Activated CD4-positive, alpha-beta T cell treated with anti-CD3 and anti-CD28 coated beads, Interleukin-2, amount 10 ng/mL, durations not matched to agents 7 days and 5 days (primary cell): ENCODE data around the gene E4F1. TPM values are rescaled to one million over a fixed set of nuclear protein-coding genes. Genes with fewer than 3 reads are reported as not detected.
"Not testable (repeated sequence)": the region's sequence is repeated elsewhere in the genome, so short reads cannot be mapped to it uniquely, and the experiment has no call there.

ENCODE experiments used
- CTCF ChIA-PET: fragments of 350-600 bp; sonication (Branson Sonifier 250); formaldehyde crosslinking; loops from one replicate; lab custom pipeline; 2021; ENCODE audit warnings: antibody characterized with exemption; lab: Charles Lee
- POLR2A ChIA-PET: fragments of 350-600 bp; sonication (Branson Sonifier 250); formaldehyde crosslinking; loops from one replicate; lab custom pipeline; 2021; ENCODE audit warnings: antibody characterized with exemption; lab: Charles Lee
- DNase-seq: peaks from one replicate; pipeline ENCODE4 v3.0.0-alpha.2; 2020
- H3K27ac Mint-ChIP-seq: one replicate; pipeline ENCODE4 v1.8.0; 2021; ENCODE audit warnings: mild to moderate bottlenecking, moderate library complexity, mixed read lengths
- H3K27me3 Mint-ChIP-seq: one replicate; pipeline ENCODE4 v1.8.0; 2021; ENCODE audit warnings: mixed read lengths
- H3K36me3 Mint-ChIP-seq: one replicate; pipeline ENCODE4 v1.8.0; 2021; ENCODE audit warnings: low read depth, mixed read lengths
- H3K4me1 Mint-ChIP-seq: one replicate; pipeline ENCODE4 v1.8.0; 2021; ENCODE audit warnings: mixed read lengths
- H3K4me3 Mint-ChIP-seq: one replicate; pipeline ENCODE4 v1.8.0; 2021; ENCODE audit warnings: mild to moderate bottlenecking, moderate library complexity, mixed read lengths
- H3K9me3 Mint-ChIP-seq: one replicate; pipeline ENCODE4 v1.8.0; 2021; ENCODE audit warnings: mixed read lengths
- total RNA-seq, 2 experiments: library from RNA; stranded (reverse); gene quantifications; one replicate each; pipeline ENCODE4 v1.2.3, GENCODE V29; 2021

E4F1 gene
- total RNA-seq, 2 experiments from 2014 or later, result 28.8 to 32.6 TPM

DNA sequence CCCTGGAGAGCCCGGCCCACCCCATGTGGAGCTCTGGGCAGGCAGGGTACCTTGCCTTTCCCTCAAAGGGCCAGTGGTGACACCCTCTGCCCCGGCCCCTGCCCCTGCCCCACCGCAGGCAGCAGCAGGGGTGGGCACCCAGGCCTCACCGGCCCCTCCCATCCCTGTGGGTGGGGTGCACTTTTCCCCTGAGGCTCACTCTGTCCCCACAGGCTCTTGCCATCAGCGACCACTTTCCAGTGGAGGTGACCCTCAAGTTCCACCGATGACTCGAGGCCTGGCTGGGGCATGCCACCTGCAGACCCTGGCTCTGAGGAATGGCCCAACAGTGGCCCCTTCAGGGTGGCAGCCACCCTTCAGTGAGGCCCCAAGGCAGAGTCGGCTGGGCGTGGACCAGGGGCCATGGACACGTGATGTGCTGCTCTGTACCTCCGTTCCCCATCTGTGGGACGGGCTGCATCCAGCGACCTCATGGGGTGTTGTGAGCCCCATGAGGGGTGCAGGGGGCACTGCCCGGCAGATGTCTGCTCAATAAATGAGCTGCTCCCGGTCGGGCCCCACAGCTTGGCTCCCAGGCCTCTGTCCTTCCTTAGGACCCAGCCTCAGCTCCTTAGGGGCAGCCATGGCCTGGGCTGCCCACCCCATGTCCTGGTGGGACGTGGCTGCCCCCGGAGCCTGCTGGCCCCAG is 14.9 kb downstream of the E4F1 start:
- Mint-ChIP-seq H3K4me1 (peaks cover 3% of the 10 kb centered on the region), H3K27me3 (no peaks in the 10 kb centered on the region), H3K4me3 (no peak overlapping the region), H3K27ac (no peak overlapping the region), H3K9me3 (no peaks in the 10 kb centered on the region), H3K36me3 (peaks cover 11% of the 10 kb centered on the region)
- ChIA-PET POLR2A (no interaction called here), CTCF (interaction anchor here (1.2 to 1.3 kb wide), 2 partner anchors 8 to 13 kb away, joined by 3 to 5 read pairs; partner anchors contain the start of gene ECI1)
- no peak for DNase-seq

GRCh38 chr16:2238838-2239675 is 15.7 kb downstream of the E4F1 start:
- no peak for DNase-seq
- Mint-ChIP-seq H3K4me1 (peaks cover 3% of the 10 kb centered on the region), H3K27me3 (no peaks in the 10 kb centered on the region), H3K36me3 (peaks cover 14% of the 10 kb centered on the region), H3K9me3 (no peaks in the 10 kb centered on the region), H3K27ac (no peak overlapping the region), H3K4me3 (no peak overlapping the region)
- ChIA-PET POLR2A (no interaction called here), CTCF (interaction anchor here (1.2 to 1.3 kb wide), 2 partner anchors 9 to 12 kb away, joined by 3 to 5 read pairs; partner anchors contain the start of gene ECI1)

DNA sequence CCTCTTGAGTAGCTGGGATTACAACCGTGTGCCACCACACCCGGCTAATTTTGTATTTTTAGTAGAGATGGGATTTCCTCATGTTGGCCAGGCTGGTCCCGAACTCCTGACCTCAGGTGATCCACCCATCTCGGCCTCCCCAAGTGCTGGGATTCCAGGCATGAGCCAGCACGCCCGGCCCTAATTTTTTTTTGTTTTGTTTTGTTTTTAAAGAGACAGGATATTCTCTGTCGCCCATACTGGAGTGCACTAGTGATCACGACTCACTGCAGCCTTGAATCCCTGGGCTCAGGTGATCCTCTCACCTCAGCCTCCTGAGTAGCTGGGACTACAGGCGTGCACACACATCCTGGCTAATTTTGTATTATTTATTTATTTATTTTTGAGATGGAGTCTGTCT is 16.9 kb downstream of the E4F1 start:
- POLR2A ChIA-PET, H3K27ac Mint-ChIP-seq, H3K4me3 Mint-ChIP-seq, H3K27me3 Mint-ChIP-seq, H3K9me3 Mint-ChIP-seq, DNase-seq, H3K4me1 Mint-ChIP-seq: not testable (repeated sequence)
- H3K36me3 Mint-ChIP-seq, result peaks cover 14% of the 10 kb centered on the region
- CTCF ChIA-PET, result interaction anchor here (0.6 kb wide), 1 partner anchor 947 kb away, joined by 4 read pairs; no protein-coding TSS in a partner anchor

GRCh38 chr16:2242598-2242997 is 19.2 kb downstream of the E4F1 start:
- POLR2A ChIA-PET, result no interaction called here
- Mint-ChIP-seq H3K4me1 (peaks cover 3% of the 10 kb centered on the region), H3K27ac (peak overlapping the region; percentile 31)

DNA sequence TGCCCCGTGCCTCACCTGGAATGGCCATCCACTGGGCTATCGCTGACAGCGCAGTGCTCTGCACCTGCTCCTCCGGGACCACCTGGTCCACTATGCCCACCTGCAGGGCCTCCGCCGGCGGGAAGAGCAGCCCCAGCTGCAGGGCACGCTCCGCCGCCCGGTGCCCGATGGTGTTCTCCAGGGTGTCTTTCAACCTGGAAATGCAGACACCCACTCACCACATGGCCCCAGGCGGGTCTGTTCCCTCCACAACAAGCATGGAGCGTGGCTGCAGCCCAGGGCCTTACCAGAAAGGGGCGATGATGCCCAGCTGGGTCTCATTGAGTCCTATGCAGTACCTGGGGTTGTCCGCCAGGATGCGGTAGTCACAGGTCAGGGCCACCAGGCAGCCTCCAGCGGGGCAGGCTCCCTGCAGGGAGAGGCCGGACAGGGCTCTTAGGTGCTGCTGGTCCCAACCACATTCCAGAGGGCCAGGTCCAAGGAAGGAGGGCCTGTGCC is 19.7 kb downstream of the E4F1 start:
- Mint-ChIP-seq H3K9me3 (no peaks in the 10 kb centered on the region), H3K27ac (no peak overlapping the region), H3K4me1 (peaks cover 3% of the 10 kb centered on the region), H3K4me3 (no peak overlapping the region), H3K36me3 (peaks cover 10% of the 10 kb centered on the region), H3K27me3 (no peaks in the 10 kb centered on the region)
- no peak for DNase-seq
- POLR2A ChIA-PET, result no interaction called here
- CTCF ChIA-PET, result interaction anchor here (1.6 kb wide), 1 partner anchor 9 kb away, joined by 6 read pairs; the partner anchor contains the start of gene ECI1

More at GRCh38 chr16:2242598-2242997, 19.2 kb downstream of the E4F1 start:
- CTCF ChIA-PET, result interaction anchor here (1.6 kb wide), 1 partner anchor 9 kb away, joined by 6 read pairs; the partner anchor contains the start of gene ECI1
- Mint-ChIP-seq H3K9me3 (no peaks in the 10 kb centered on the region), H3K27me3 (no peaks in the 10 kb centered on the region), H3K36me3 (peaks cover 10% of the 10 kb centered on the region), H3K4me3 (no peak overlapping the region)
- no peak for DNase-seq

DNA sequence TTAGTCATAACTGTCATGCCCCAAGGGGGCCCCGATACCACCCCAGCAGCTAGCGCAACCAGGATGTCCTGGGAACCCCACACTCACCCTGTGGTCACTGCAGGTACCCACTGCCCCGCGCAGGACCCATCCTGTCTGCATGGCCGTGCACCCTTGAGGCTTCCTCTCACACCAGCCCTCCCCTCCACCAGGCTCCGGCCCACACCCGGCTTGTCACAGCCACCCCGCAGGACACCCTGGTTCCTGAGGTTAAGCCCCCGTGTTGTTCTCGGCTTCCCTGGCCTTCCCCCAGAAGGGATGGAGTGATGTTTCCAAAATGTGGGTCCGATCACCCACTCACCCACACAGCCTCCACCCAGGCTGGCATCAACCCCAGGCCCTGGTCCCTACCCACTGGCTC is 20.4 kb downstream of the E4F1 start:
- no peaks in the 10 kb centered on the region for H3K9me3 Mint-ChIP-seq
- POLR2A ChIA-PET, result no interaction called here
- H3K4me3 Mint-ChIP-seq, result no peak overlapping the region
- CTCF ChIA-PET, result no interaction called here
- no peaks in the 10 kb centered on the region for H3K27me3 Mint-ChIP-seq
- H3K4me1 Mint-ChIP-seq, result peaks cover 3% of the 10 kb centered on the region
- no peak for DNase-seq
- peaks cover 10% of the 10 kb centered on the region for H3K36me3 Mint-ChIP-seq
- H3K27ac Mint-ChIP-seq, result no peak overlapping the region

DNA sequence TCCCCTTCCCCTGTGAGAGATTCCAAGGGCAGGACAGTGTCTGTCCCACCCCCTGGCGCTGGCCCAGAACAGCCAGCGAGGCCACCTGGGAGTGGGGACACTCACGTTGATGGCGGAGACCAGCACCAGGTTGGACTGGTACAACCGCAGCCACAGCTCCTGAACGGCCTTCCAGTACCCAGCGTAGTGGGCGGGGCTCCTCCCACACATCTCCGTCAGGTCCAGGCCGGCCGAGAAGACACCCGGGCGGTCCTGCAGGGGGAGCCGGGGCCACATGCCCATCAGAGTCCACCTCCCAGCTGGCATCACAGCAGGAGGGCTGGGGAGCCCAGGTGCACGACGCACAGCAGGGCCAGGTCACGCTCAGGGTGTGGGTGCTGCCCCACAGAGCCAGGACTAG is 20.9 kb downstream of the E4F1 start:
- Mint-ChIP-seq H3K27ac (no peak overlapping the region), H3K27me3 (no peaks in the 10 kb centered on the region), H3K4me3 (no peak overlapping the region), H3K9me3 (no peaks in the 10 kb centered on the region), H3K36me3 (peaks cover 10% of the 10 kb centered on the region), H3K4me1 (peaks cover 3% of the 10 kb centered on the region)
- POLR2A ChIA-PET, result no interaction called here
- CTCF ChIA-PET, result no interaction called here
- no peak for DNase-seq

DNA sequence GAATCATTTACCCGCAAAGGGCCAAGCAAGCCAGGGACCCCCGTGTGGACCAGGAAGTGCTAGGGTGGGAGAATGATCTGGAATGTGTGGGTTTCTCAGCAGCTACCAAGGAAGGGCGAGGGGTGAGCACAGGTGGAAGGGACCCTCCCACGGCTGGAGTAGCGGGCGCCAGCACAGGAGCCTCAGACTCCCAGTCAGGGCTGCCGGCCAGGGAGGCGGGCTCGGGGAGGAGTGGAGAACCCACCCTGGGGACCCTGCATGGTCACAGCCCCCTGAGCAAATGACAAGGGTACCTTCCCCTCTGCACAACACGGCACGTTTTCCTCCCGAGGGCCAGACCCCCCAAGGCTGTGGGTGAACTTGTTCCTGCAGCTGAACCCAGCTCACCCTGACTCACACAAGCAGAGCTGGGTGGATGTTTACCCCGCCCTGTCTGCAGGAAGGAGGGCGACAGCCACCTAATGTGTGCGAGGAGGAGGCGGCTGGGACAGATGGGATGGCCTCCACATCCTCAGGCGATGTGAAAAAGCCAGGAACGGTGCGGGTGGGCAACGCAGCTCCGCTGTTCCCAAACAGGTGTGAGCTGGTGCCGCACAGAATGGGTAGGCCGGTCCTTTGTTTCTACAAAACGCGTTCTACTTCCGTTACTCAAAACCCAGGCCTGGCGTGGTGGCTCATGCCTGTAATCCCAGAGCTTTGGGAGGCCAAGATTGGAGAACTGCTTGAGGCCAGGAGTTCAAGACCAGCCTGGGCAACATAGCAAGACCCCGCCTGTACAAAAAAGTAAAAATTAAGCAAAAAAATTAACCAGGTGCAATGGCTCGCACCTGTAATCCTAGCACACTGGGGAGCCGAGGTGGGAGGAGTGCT is 21.8 kb downstream of the E4F1 start:
- ChIA-PET POLR2A (no interaction called here), CTCF (no interaction called here)
- Mint-ChIP-seq H3K27me3 (no peaks in the 10 kb centered on the region), H3K27ac (no peak overlapping the region), H3K4me1 (peaks cover 4% of the 10 kb centered on the region), H3K36me3 (peaks cover 9% of the 10 kb centered on the region), H3K4me3 (no peak overlapping the region), H3K9me3 (no peaks in the 10 kb centered on the region)
- no peak for DNase-seq

DNA sequence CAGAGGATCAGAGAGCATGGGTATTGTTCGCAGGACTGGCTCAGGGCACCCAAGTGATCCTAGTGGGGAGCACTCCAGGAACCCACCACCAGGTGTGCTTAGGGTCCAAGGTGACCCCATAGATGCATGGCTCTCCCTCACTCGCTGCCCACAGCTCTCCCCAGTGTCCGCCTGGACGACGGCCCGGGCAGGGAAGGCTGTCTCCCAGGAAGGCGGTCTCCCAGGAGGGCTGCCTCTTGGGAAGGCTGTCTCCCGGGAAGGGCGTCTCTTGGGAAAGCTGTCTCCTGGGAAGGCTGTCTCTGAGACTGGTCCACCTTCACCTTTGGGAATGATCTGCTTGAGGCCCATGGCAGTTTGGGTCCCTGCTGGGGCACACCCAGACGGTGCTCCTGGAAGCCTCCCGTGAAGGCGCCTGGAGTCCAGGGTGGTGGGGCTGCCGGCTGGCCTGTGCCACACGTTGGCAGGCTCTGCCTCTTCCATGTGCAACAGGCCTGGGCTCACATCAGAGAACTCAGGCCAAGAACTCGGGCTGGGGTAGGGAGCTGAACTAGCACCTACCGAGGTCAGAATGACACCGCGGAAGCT is 23.0 kb downstream of the E4F1 start:
- Mint-ChIP-seq H3K36me3 (peaks cover 9% of the 10 kb centered on the region), H3K27me3 (no peaks in the 10 kb centered on the region), H3K9me3 (no peaks in the 10 kb centered on the region), H3K4me1 (peaks cover 10% of the 10 kb centered on the region), H3K27ac (no peak overlapping the region), H3K4me3 (no peak overlapping the region)
- ChIA-PET POLR2A (interaction anchor here (0.5 kb wide), 1 partner anchor 11 kb away, joined by 3 read pairs; no protein-coding TSS in a partner anchor), CTCF (interaction anchor here (0.8 to 1.6 kb wide), 4 partner anchors 10 to 72 kb away, joined by 3 to 4 read pairs (median 4); no protein-coding TSS in a partner anchor)
- no peak for DNase-seq

DNA sequence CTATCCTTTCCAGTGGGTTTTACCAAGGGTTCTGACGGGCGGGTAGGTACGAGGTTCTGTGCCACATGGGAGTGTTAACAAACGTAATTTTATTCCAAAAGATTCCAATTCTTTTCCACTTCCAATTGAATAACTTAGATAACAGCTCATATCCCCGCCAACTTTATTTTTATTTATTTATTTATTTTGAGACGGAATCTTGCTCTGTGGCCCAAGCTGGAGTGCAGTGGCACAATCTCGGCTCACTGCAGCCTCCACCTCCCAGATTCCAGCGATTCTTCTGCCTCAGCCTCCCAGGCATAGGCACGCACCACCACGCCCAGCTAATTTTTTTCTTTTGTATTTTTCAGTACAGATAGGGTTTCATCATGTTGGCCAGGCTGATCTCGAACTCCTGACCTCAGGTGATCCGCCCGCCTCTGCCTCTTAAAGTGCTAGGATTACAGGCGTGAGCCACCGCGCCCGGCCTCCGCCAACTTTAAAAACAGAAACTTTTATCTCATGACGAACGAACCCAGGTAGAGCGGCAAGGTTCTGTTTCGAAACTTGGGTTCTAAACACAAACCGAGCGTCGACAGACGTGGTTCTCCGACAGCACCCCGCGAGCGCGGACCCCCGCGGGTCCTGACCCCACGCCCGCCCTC is 27.4 kb downstream of the E4F1 start:
- Mint-ChIP-seq H3K9me3 (no peaks in the 10 kb centered on the region), H3K27ac (peak overlapping the region; percentile 93), H3K4me1 (peaks cover 10% of the 10 kb centered on the region), H3K4me3 (peak overlapping the region; percentile 92), H3K27me3 (no peaks in the 10 kb centered on the region), H3K36me3 (peaks cover 17% of the 10 kb centered on the region)
- DNase-seq, result peak; percentile 48
- POLR2A ChIA-PET, result interaction anchor here (1.4 to 1.6 kb wide), 2 partner anchors 12 to 95 kb away, joined by 3 read pairs; partner anchors contain the start of gene TRAF7
- CTCF ChIA-PET, result interaction anchor here (0.7 to 2.2 kb wide), 8 partner anchors 8 to 634 kb away, joined by 3 to 6 read pairs (median 3); partner anchors contain the start of gene PGP
